Keratinocyte (primary cell): ENCODE measurements around the gene DPF3.

ENCODE experiments used
- CTCF ChIP-seq, 3 experiments: IDR thresholded peaks in 1 of 3; conservative IDR thresholded peaks in 1 of 3; optimal IDR thresholded peaks in 1 of 3; 2 replicates in 2 of 3; 3 replicates in 1 of 3; pipeline versions ENCODE3 to v1.5.1; 2011; ENCODE audit warnings: low read length in 3 of 3, mild to moderate bottlenecking in 3 of 3, moderate library complexity in 2 of 3, control low read depth in 1 of 3, inconsistent platforms in 1 of 3; ENCODE audit not compliant: insufficient read depth in 2 of 3; ENCODE audit errors: extremely low read depth in 1 of 3
- EZH2 ChIP-seq: IDR thresholded peaks from one replicate; pipeline ENCODE4 v1.6.1; 2012; ENCODE audit warnings: inconsistent platforms, mild to moderate bottlenecking, low read length, moderate library complexity

- no peak for TF ChIP-seq CTCF (optimal IDR thresholded peaks at IDR 0.05 in 1 of 3, IDR thresholded peaks at IDR 0.05 in 1 of 3, conservative IDR thresholded peaks at IDR 0.05 in 1 of 3; ENCODE audit: extremely low read depth in 1 of 3, insufficient read depth in 2 of 3, low read length in 3 of 3)
- TF ChIP-seq EZH2, result no peak
These were observed 214.3 kb downstream of the DPF3 start for GRCh38 chr14:72679536-72680151.
